Measurements from ENCODE around the gene SELENOO. TPM values are rescaled to one million over a fixed set of nuclear protein-coding genes. Genes with fewer than 3 reads are reported as not detected.

Gene SELENOO
- polyA plus RNA-seq, 1 of the 3 experiments (the other 2 are of a cell fraction), result 26.7 TPM

DNA sequence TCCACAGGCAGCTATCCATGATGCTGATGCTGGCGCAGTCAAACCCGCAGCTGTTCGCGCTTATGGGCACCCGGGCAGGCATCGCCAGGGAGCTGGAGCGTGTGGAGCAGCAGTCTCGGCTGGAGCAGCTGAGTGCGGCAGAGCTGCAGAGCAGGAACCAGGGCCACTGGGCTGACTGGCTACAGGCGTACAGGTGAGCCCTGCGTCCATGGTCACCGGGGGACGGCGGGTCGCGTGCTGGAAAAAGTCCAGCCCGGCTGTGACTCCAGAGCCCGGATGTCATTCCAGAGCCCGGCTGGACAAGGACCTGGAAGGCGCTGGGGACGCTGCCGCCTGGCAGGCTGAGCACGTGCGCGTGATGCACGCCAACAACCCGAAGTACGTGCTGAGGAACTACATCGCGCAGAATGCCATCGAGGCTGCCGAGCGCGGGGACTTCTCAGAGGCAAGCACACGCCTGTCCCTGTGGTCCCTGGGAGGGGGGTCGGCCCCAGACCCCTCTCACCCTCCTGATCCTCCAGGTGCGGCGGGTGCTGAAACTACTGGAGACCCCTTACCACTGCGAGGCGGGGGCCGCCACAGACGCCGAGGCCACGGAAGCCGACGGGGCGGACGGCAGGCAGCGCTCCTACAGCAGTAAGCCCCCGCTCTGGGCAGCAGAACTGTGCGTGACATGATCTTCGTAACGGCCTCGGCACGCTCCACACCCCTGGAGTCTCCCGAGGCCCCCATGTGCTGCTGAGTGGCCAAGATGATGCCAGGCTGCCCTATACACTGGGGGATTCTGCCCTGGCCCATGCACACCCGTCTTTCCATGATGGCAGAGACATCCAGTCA, 16.1 kb downstream of the SELENOO start:
- H3K4me1 ChIP-seq (ENCODE audit: control insufficient read depth in 1 of 2, insufficient read depth in 2 of 2, low read depth in 1 of 2, low read length in 1 of 2), result peaks cover 0 to 22% of the 10 kb centered on the region in 2 experiments; a peak in 1 of 4 replicates
- no peak overlapping the region for H3K9ac ChIP-seq
- ChIA-PET POLR2A (no interaction called here), CTCF (interaction anchor here (1.1 to 1.8 kb wide), 4 partner anchors 20 to 70 kb away, joined by 3 to 10 read pairs (median 4); no protein-coding TSS in a partner anchor)
- H3K79me2 ChIP-seq (ENCODE audit: insufficient read depth), result peaks cover 21% of the 10 kb centered on the region
- H4K20me1 ChIP-seq (ENCODE audit: insufficient read depth), result peaks cover 19% of the 10 kb centered on the region; the same call in 1 of the 2 replicates
- no peaks in the 10 kb centered on the region for H3K9me3 ChIP-seq
- 99% methylated on average over 21 of the region's 57 CpGs for WGBS (ENCODE audit: low lambda C conversion rate)
- no peak overlapping the region for H3K4me2 ChIP-seq
- TF ChIP-seq NRF1 (IDR thresholded peaks at IDR 0.05; ENCODE audit: low read depth, low read length) (no peak), TAF1 (IDR thresholded peaks at IDR 0.05; ENCODE audit: borderline replicate concordance, low read depth, low read length) (no peak), SMC3 (IDR thresholded peaks at IDR 0.05; ENCODE audit: low read depth, low read length) (no peak), GATA2 (CRISPR knock-in tag; IDR thresholded peaks at IDR 0.05) (no peak), MEF2A (IDR thresholded peaks at IDR 0.05; ENCODE audit: borderline replicate concordance, low read depth) (no peak), ELF1 (IDR thresholded peaks at IDR 0.05) (no peak), FOSL2 (IDR thresholded peaks at IDR 0.05; ENCODE audit: borderline replicate concordance, low read depth) (no peak), FOXJ3 (CRISPR knock-in tag; IDR thresholded peaks at IDR 0.05) (no peak), CHD2 (IDR thresholded peaks at IDR 0.05; ENCODE audit: low read length, partially characterized antibody) (no peak), EP300 (IDR thresholded peaks at IDR 0.05; ENCODE audit: borderline replicate concordance in 1 of 2, low read depth in 1 of 2, low read length in 1 of 2) (no peak), NFIC (IDR thresholded peaks at IDR 0.05; ENCODE audit: borderline replicate concordance) (no peak), TEAD4 (IDR thresholded peaks at IDR 0.05; ENCODE audit: borderline replicate concordance, insufficient read depth) (no peak), JUND (IDR thresholded peaks at IDR 0.05) (no peak), RXRA (IDR thresholded peaks at IDR 0.05; ENCODE audit: borderline replicate concordance, low read depth) (no peak), TCF12 (IDR thresholded peaks at IDR 0.05) (no peak)
- TF ChIP-seq, protein P1, sequence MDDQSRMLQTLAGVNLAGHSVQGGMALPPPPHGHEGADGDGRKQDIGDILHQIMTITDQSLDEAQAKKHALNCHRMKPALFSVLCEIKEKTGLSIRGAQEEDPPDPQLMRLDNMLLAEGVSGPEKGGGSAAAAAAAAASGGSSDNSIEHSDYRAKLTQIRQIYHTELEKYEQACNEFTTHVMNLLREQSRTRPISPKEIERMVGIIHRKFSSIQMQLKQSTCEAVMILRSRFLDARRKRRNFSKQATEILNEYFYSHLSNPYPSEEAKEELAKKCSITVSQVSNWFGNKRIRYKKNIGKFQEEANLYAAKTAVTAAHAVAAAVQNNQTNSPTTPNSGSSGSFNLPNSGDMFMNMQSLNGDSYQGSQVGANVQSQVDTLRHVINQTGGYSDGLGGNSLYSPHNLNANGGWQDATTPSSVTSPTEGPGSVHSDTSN (IDR thresholded peaks at IDR 0.05), result no peak
- TF ChIP-seq, protein P2, sequence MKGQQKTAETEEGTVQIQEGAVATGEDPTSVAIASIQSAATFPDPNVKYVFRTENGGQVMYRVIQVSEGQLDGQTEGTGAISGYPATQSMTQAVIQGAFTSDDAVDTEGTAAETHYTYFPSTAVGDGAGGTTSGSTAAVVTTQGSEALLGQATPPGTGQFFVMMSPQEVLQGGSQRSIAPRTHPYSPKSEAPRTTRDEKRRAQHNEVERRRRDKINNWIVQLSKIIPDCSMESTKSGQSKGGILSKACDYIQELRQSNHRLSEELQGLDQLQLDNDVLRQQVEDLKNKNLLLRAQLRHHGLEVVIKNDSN (IDR thresholded peaks at IDR 0.05; ENCODE audit: borderline replicate concordance, low read depth), result no peak
- TF ChIP-seq, protein P3, sequence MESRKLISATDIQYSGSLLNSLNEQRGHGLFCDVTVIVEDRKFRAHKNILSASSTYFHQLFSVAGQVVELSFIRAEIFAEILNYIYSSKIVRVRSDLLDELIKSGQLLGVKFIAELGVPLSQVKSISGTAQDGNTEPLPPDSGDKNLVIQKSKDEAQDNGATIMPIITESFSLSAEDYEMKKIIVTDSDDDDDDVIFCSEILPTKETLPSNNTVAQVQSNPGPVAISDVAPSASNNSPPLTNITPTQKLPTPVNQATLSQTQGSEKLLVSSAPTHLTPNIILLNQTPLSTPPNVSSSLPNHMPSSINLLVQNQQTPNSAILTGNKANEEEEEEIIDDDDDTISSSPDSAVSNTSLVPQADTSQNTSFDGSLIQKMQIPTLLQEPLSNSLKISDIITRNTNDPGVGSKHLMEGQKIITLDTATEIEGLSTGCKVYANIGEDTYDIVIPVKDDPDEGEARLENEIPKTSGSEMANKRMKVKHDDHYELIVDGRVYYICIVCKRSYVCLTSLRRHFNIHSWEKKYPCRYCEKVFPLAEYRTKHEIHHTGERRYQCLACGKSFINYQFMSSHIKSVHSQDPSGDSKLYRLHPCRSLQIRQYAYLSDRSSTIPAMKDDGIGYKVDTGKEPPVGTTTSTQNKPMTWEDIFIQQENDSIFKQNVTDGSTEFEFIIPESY (IDR thresholded peaks at IDR 0.05; ENCODE audit: borderline replicate concordance, low read depth), result no peak
- TF ChIP-seq, protein P4, sequence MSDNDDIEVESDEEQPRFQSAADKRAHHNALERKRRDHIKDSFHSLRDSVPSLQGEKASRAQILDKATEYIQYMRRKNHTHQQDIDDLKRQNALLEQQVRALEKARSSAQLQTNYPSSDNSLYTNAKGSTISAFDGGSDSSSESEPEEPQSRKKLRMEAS (IDR thresholded peaks at IDR 0.05; ENCODE audit: low read depth), result no peak
- TF ChIP-seq, protein P5, sequence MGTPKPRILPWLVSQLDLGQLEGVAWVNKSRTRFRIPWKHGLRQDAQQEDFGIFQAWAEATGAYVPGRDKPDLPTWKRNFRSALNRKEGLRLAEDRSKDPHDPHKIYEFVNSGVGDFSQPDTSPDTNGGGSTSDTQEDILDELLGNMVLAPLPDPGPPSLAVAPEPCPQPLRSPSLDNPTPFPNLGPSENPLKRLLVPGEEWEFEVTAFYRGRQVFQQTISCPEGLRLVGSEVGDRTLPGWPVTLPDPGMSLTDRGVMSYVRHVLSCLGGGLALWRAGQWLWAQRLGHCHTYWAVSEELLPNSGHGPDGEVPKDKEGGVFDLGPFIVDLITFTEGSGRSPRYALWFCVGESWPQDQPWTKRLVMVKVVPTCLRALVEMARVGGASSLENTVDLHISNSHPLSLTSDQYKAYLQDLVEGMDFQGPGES (IDR thresholded peaks at IDR 0.05; ENCODE audit: low read depth, low read length), result no peak
- no peak overlapping the region; a peak in 1 of 4 replicates for H3K27ac ChIP-seq (ENCODE audit: low read depth in 2 of 2, low read length in 1 of 2)
- H3K36me3 ChIP-seq (replicated peaks in 1 of 2; ENCODE audit: control insufficient read depth in 1 of 2, insufficient read depth in 2 of 2, low read length in 1 of 2), result peaks cover 28 to 67% of the 10 kb centered on the region in 2 experiments
- H2AFZ ChIP-seq (ENCODE audit: low read depth), result no peak overlapping the region
- H3K4me3 ChIP-seq (ENCODE audit: low read depth in 2 of 2, low read length in 1 of 2), result no peak overlapping the region
- peaks cover 3% of the 10 kb centered on the region for H3F3A ChIP-seq (replicated peaks; ENCODE audit: insufficient read depth)
- DNase-seq, result no peak
- H3K9me2 ChIP-seq, result no peaks in the 10 kb centered on the region
- no peaks in the 10 kb centered on the region for H3K27me3 ChIP-seq (ENCODE audit: insufficient read depth)
